Liver (tissue), 10 donors: ENCODE measurements around the gene GK. TPM values are rescaled to one million over a fixed set of nuclear protein-coding genes. Genes with fewer than 3 reads are reported as not detected.

ENCODE experiments used
- DNase-seq: peaks from one replicate; pipeline ENCODE4 v3.0.0-alpha.2; 2017; ENCODE audit warnings: low spot score
- H3K27ac ChIP-seq, 2 donors: one replicate each; pipeline ENCODE4 v1.7.0; 2013; ENCODE audit warnings: inconsistent platforms in 2 of 2, low read length in 2 of 2, control low read depth in 1 of 2, low read depth in 1 of 2, mild to moderate bottlenecking in 1 of 2
- H3K27me3 ChIP-seq, 4 donors: one replicate each; pipeline versions ENCODE4 v1.6.1 to v1.7.0; 2013; ENCODE audit warnings: low read length in 3 of 4, inconsistent platforms in 1 of 4, mild to moderate bottlenecking in 1 of 4, moderate library complexity in 1 of 4; ENCODE audit not compliant: control insufficient read depth in 4 of 4, insufficient read depth in 4 of 4
- H3K36me3 ChIP-seq, 4 donors: one replicate each; pipeline versions ENCODE4 v1.6.1 to v1.7.0; 2013; ENCODE audit warnings: low read length in 3 of 4, mild to moderate bottlenecking in 3 of 4, low read depth in 1 of 4, moderate library complexity in 1 of 4; ENCODE audit not compliant: control insufficient read depth in 4 of 4, insufficient read depth in 3 of 4
- H3K4me1 ChIP-seq, 4 donors: one replicate each; pipeline versions ENCODE4 v1.6.1 to v1.7.0; 2013; ENCODE audit warnings: low read length in 3 of 4, mild to moderate bottlenecking in 3 of 4, moderate library complexity in 1 of 4; ENCODE audit not compliant: control insufficient read depth in 4 of 4, insufficient read depth in 4 of 4
- H3K4me3 ChIP-seq, 3 donors: one replicate each; pipeline versions ENCODE4 v1.6.1 to v1.7.0; 2013; ENCODE audit warnings: low read length in 3 of 3, control low read depth in 1 of 3, low read depth in 1 of 3, mild to moderate bottlenecking in 1 of 3
- H3K9ac ChIP-seq, 2 donors: one replicate each; pipeline ENCODE4 v1.7.0; 2013; ENCODE audit warnings: low read length in 2 of 2, mild to moderate bottlenecking in 2 of 2, moderate library complexity in 2 of 2, control low read depth in 1 of 2, low read depth in 1 of 2
- H3K9me3 ChIP-seq, 4 donors: one replicate each; pipeline versions ENCODE4 v1.6.1 to v1.7.0; 2013; ENCODE audit warnings: low read length in 3 of 4; ENCODE audit not compliant: control insufficient read depth in 4 of 4
- ATF3 ChIP-seq: IDR thresholded peaks from 2 replicates; pipeline ENCODE4 v1.6.1; 2016; ENCODE audit warnings: antibody characterized with exemption
- EGR1 ChIP-seq, 2 donors: IDR thresholded peaks; 2 replicates each; pipeline ENCODE4 v1.6.1; 2016 to 2018; ENCODE audit warnings: antibody characterized with exemption in 2 of 2, low read depth in 2 of 2
- FOXA1 ChIP-seq: IDR thresholded peaks from 2 replicates; pipeline ENCODE4 v1.6.1; 2016; ENCODE audit warnings: antibody characterized with exemption
- HNF4G ChIP-seq: IDR thresholded peaks from 2 replicates; pipeline ENCODE4 v1.6.1; 2016; ENCODE audit warnings: antibody characterized with exemption
- RAD21 ChIP-seq, 2 donors: IDR thresholded peaks; 2 replicates each; pipeline ENCODE4 v1.6.1; 2016; ENCODE audit warnings: antibody characterized with exemption in 2 of 2, mild to moderate bottlenecking in 2 of 2
- WGBS: extraction: QIAGEN DNeasy Blood & Tissue Kit; methylation state at CpG from one replicate; pipeline ENCODE4 v1.1.7; 2013; 5-methylcytosine and 5-hydroxymethylcytosine counted together
- polyA plus RNA-seq, 2 donors: library from polyadenylated mRNA; stranded (reverse) in 1 of 2; unstranded in 1 of 2; fragments of 200-250 nt in 1 of 2; fragments of >200 nt in 1 of 2; fragmentation: Nextera tagmentation in 1 of 2; extraction: Ambion mirVana in 1 of 2; gene quantifications; one replicate each; pipeline versions ENCODE4 v1.2.1 to v1.2.3, GENCODE V29; 2013 to 2015
- small RNA-seq: library from RNA; depleted of rRNA; stranded (forward); fragments of <200 nt; gene quantifications from one replicate; pipeline ENCODE3, GENCODE V24; 2014
- total RNA-seq, 2 donors: library from RNA; depleted of rRNA; stranded (reverse); fragments of >200 nt; gene quantifications; one replicate each; pipeline ENCODE4 v1.2.3, GENCODE V29; 2014
- TF ChIP-seq, protein P1 (sequence below): IDR thresholded peaks from 2 replicates; pipeline ENCODE4 v1.6.1; 2016; ENCODE audit warnings: antibody characterized with exemption
- TF ChIP-seq, protein P2 (sequence below): fragments of 150-350 bp; IDR thresholded peaks from 2 replicates; pipeline ENCODE4 v1.5.1; 2017; ENCODE audit warnings: improper control_type of control experiment, low read depth, low read length; ENCODE audit not compliant: missing input control
- donor health status: healthy.
- donor health status: healthy.
- donor health status: healthy.
- donor health status: healthy.
- donor health status: healthy.

The GK gene
- total and polyA plus RNA-seq, 4 donors = 27.9 to 145 (median 44.0) TPM

DNA sequence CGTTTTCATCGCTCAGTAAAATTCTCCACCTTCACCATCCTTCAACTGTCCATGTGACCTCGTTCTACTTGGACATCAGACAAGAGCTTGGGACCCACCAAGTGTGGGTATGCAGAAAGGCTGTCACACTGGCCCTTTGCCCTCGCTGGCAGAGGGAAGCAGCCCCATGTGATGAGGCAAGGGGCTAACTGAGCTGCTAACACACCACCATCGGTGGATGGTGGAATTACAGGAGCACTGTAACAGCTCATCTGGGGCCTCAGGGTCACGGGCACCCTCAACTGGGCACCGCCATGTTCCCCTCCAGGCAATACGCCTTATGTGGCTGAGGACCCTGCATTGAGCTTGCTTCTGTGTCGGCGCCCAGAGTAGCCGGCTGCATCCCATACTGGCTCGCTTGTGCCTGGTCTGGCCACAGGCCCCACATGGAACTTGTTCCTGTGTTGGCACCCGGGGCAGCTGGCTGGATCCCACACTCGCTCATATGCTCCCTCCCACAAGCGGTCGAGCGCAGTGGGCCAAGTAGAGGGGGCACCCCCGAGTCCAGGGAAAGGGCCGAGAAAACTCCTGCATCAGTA lies 126.3 kb downstream of the GK start:
- no peak overlapping the region for H3K27ac ChIP-seq
- no peaks in the 10 kb centered on the region for H3K27me3 ChIP-seq
- no peak overlapping the region for H3K9ac ChIP-seq
- no peak for TF ChIP-seq ATF3
- TF ChIP-seq EGR1 (IDR thresholded peaks at IDR 0.05; ENCODE audit: low read depth in 2 of 2) = no peak
- TF ChIP-seq, protein P1, sequence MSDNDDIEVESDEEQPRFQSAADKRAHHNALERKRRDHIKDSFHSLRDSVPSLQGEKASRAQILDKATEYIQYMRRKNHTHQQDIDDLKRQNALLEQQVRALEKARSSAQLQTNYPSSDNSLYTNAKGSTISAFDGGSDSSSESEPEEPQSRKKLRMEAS = no peak
- no peak for TF ChIP-seq RAD21 (IDR thresholded peaks at IDR 0.05)
- no peak for TF ChIP-seq FOXA1
- TF ChIP-seq, protein P2, sequence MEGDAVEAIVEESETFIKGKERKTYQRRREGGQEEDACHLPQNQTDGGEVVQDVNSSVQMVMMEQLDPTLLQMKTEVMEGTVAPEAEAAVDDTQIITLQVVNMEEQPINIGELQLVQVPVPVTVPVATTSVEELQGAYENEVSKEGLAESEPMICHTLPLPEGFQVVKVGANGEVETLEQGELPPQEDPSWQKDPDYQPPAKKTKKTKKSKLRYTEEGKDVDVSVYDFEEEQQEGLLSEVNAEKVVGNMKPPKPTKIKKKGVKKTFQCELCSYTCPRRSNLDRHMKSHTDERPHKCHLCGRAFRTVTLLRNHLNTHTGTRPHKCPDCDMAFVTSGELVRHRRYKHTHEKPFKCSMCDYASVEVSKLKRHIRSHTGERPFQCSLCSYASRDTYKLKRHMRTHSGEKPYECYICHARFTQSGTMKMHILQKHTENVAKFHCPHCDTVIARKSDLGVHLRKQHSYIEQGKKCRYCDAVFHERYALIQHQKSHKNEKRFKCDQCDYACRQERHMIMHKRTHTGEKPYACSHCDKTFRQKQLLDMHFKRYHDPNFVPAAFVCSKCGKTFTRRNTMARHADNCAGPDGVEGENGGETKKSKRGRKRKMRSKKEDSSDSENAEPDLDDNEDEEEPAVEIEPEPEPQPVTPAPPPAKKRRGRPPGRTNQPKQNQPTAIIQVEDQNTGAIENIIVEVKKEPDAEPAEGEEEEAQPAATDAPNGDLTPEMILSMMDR = no peak
- TF ChIP-seq HNF4G = no peak
- H3K4me3 ChIP-seq = no peak overlapping the region
- no peaks in the 10 kb centered on the region for H3K36me3 ChIP-seq
- H3K9me3 ChIP-seq = peaks cover 0 to 3% (median 0%) of the 10 kb centered on the region in 4 donors
- H3K4me1 ChIP-seq = no peaks in the 10 kb centered on the region
- WGBS = 94% methylated on average over 19 of the region's 19 CpGs
- no peak for DNase-seq

Small RNA genes lying within 50 kb of the gene (small RNA-seq; reads per million reads assigned to genes)
- gene CKS1BP6 = not detected

Other genes starting within 250 kb of the GK start
- gene TASL, start 75.7 kb upstream of the GK start, total RNA-seq = 1 to 10 TPM; 1.2 to 3.5 TPM
- under 1 TPM; 0.33 to 0.38 TPM for gene TASL, start 75.7 kb upstream of the GK start, polyA plus RNA-seq
- 10 to 100 TPM; 21.4 to 32.2 TPM for gene TAB3, start 235.8 kb downstream of the GK start, total RNA-seq
- gene TAB3, start 235.8 kb downstream of the GK start, polyA plus RNA-seq = 10 to 100 TPM; 10.0 to 13.3 TPM